HepG2 (cell line): Measurements from ENCODE around the gene SMIM36. TPM values are rescaled to one million over a fixed set of nuclear protein-coding genes. Genes with fewer than 3 reads are reported as not detected.

Source experiments
- ZNF616 ChIP-seq: sonication (generic); formaldehyde crosslinking; IDR thresholded peaks from 2 replicates; pipeline ENCODE4 v1.5.0; 2020; ENCODE audit warnings: low read depth, mild to moderate bottlenecking, missing genetic modification reagents
- ZNF75D ChIP-seq: sonication (generic); formaldehyde crosslinking; IDR thresholded peaks from 2 replicates; pipeline ENCODE4 v1.8.1; 2023; ENCODE audit warnings: missing genetic modification reagents, mild to moderate bottlenecking, borderline replicate concordance
- polyA plus RNA-seq, 8 experiments: library from polyadenylated mRNA; depleted of rRNA in 3 of 8; stranded (reverse) in 7 of 8; unstranded in 1 of 8; fragments of >200 nt; fragmentation: Illumina TruSeq in 4 of 8; extraction: Trizol in 4 of 8; gene quantifications; 2 replicates each; pipeline versions ENCODE4 v1.2.1 to v1.2.3, GENCODE V29; 2011 to 2016; ENCODE audit warnings: low read depth in 4 of 8, missing spikeins in 1 of 8, mixed read lengths in 1 of 8; ENCODE audit not compliant: insufficient read depth in 1 of 8
- total RNA-seq, 5 experiments: library from RNA; depleted of rRNA; stranded (reverse); fragments of >200 nt; fragmentation: Illumina TruSeq; extraction: Trizol; gene quantifications; 2 replicates each; pipeline ENCODE4 v1.2.3, GENCODE V29; 2016; ENCODE audit warnings: low read depth in 1 of 5
- TF ChIP-seq, protein P1 (sequence below): IDR thresholded peaks from 2 replicates; pipeline ENCODE4 v1.6.1; 2012; ENCODE audit warnings: low read length, improper control_type of control experiment
- TF ChIP-seq, protein P2 (sequence below): sonication (generic); formaldehyde crosslinking; IDR thresholded peaks from 2 replicates; pipeline ENCODE4 v1.5.0; 2020; ENCODE audit warnings: mild to moderate bottlenecking, missing genetic modification reagents, borderline replicate concordance
- TF ChIP-seq, protein P3 (sequence below): sonication (generic); formaldehyde crosslinking; IDR thresholded peaks from 2 replicates; pipeline ENCODE4 v1.4.0; 2020; ENCODE audit warnings: mild to moderate bottlenecking, missing genetic modification reagents
- TF ChIP-seq, protein P4 (sequence below): sonication (generic); formaldehyde crosslinking; IDR thresholded peaks from 2 replicates; pipeline ENCODE4 v1.4.0; 2020; ENCODE audit warnings: mild to moderate bottlenecking, missing genetic modification reagents
- TF ChIP-seq, protein P5 (sequence below): sonication (generic); formaldehyde crosslinking; IDR thresholded peaks from 2 replicates; pipeline ENCODE4 v1.4.0; 2020; ENCODE audit warnings: missing genetic modification reagents, borderline replicate concordance

The SMIM36 gene
- total and polyA plus RNA-seq, 2 of the 13 experiments (the other 11 are each of a cell fraction or from before 2014, with no cell fraction given) = not detected

DNA sequence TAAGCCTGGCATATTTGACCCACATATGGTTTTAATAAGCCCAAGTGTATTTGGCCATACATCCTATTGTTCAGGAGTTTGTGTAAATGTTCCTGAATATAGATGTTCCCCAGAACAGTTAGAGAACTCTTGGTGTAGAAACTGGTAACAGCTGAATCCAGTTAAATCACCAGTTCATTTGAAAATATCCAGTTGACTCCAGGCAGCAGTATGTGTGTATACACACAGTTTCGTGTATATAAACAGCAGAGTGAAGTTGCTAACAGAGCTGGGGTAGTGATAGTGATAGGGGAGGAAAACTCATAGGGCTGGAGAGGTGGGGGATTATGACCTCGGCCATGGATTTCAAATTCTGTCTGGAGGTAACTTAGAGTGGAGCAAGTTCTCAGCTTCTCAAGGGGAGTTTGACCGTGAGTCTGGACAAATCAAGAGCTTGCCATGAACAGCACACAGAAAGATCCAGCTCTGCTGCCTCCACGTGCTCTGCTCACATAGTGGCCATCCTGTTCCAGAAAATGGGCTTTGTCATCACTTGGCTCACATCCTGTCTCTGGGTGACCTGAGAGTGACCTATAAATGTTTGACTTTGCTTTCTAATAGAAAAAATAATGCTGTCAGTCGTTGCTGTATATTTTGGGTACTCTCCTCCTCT lies 59.0 kb downstream of the SMIM36 start (continued):
- TF ChIP-seq, protein P1, sequence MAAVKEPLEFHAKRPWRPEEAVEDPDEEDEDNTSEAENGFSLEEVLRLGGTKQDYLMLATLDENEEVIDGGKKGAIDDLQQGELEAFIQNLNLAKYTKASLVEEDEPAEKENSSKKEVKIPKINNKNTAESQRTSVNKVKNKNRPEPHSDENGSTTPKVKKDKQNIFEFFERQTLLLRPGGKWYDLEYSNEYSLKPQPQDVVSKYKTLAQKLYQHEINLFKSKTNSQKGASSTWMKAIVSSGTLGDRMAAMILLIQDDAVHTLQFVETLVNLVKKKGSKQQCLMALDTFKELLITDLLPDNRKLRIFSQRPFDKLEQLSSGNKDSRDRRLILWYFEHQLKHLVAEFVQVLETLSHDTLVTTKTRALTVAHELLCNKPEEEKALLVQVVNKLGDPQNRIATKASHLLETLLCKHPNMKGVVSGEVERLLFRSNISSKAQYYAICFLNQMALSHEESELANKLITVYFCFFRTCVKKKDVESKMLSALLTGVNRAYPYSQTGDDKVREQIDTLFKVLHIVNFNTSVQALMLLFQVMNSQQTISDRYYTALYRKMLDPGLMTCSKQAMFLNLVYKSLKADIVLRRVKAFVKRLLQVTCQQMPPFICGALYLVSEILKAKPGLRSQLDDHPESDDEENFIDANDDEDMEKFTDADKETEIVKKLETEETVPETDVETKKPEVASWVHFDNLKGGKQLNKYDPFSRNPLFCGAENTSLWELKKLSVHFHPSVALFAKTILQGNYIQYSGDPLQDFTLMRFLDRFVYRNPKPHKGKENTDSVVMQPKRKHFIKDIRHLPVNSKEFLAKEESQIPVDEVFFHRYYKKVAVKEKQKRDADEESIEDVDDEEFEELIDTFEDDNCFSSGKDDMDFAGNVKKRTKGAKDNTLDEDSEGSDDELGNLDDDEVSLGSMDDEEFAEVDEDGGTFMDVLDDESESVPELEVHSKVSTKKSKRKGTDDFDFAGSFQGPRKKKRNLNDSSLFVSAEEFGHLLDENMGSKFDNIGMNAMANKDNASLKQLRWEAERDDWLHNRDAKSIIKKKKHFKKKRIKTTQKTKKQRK = no peak
- TF ChIP-seq, protein P2, sequence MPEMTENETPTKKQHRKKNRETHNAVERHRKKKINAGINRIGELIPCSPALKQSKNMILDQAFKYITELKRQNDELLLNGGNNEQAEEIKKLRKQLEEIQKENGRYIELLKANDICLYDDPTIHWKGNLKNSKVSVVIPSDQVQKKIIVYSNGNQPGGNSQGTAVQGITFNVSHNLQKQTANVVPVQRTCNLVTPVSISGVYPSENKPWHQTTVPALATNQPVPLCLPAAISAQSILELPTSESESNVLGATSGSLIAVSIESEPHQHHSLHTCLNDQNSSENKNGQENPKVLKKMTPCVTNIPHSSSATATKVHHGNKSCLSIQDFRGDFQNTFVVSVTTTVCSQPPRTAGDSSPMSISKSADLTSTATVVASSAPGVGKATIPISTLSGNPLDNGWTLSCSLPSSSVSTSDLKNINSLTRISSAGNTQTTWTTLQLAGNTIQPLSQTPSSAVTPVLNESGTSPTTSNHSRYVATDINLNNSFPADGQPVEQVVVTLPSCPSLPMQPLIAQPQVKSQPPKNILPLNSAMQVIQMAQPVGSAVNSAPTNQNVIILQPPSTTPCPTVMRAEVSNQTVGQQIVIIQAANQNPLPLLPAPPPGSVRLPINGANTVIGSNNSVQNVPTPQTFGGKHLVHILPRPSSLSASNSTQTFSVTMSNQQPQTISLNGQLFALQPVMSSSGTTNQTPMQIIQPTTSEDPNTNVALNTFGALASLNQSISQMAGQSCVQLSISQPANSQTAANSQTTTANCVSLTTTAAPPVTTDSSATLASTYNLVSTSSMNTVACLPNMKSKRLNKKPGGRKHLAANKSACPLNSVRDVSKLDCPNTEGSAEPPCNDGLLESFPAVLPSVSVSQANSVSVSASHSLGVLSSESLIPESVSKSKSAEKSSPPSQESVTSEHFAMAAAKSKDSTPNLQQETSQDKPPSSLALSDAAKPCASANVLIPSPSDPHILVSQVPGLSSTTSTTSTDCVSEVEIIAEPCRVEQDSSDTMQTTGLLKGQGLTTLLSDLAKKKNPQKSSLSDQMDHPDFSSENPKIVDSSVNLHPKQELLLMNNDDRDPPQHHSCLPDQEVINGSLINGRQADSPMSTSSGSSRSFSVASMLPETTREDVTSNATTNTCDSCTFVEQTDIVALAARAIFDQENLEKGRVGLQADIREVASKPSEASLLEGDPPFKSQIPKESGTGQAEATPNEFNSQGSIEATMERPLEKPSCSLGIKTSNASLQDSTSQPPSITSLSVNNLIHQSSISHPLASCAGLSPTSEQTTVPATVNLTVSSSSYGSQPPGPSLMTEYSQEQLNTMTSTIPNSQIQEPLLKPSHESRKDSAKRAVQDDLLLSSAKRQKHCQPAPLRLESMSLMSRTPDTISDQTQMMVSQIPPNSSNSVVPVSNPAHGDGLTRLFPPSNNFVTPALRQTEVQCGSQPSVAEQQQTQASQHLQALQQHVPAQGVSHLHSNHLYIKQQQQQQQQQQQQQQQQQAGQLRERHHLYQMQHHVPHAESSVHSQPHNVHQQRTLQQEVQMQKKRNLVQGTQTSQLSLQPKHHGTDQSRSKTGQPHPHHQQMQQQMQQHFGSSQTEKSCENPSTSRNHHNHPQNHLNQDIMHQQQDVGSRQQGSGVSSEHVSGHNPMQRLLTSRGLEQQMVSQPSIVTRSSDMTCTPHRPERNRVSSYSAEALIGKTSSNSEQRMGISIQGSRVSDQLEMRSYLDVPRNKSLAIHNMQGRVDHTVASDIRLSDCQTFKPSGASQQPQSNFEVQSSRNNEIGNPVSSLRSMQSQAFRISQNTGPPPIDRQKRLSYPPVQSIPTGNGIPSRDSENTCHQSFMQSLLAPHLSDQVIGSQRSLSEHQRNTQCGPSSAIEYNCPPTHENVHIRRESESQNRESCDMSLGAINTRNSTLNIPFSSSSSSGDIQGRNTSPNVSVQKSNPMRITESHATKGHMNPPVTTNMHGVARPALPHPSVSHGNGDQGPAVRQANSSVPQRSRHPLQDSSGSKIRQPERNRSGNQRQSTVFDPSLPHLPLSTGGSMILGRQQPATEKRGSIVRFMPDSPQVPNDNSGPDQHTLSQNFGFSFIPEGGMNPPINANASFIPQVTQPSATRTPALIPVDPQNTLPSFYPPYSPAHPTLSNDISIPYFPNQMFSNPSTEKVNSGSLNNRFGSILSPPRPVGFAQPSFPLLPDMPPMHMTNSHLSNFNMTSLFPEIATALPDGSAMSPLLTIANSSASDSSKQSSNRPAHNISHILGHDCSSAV (CRISPR knock-in tag) = no peak
- TF ChIP-seq, protein P3, sequence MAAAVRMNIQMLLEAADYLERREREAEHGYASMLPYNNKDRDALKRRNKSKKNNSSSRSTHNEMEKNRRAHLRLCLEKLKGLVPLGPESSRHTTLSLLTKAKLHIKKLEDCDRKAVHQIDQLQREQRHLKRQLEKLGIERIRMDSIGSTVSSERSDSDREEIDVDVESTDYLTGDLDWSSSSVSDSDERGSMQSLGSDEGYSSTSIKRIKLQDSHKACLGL = no peak
- TF ChIP-seq, protein P4, sequence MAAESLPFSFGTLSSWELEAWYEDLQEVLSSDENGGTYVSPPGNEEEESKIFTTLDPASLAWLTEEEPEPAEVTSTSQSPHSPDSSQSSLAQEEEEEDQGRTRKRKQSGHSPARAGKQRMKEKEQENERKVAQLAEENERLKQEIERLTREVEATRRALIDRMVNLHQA (CRISPR knock-in tag) = no peak
- TF ChIP-seq ZNF75D (no peak), ZNF616 (CRISPR knock-in tag) (no peak)
- TF ChIP-seq, protein P5, sequence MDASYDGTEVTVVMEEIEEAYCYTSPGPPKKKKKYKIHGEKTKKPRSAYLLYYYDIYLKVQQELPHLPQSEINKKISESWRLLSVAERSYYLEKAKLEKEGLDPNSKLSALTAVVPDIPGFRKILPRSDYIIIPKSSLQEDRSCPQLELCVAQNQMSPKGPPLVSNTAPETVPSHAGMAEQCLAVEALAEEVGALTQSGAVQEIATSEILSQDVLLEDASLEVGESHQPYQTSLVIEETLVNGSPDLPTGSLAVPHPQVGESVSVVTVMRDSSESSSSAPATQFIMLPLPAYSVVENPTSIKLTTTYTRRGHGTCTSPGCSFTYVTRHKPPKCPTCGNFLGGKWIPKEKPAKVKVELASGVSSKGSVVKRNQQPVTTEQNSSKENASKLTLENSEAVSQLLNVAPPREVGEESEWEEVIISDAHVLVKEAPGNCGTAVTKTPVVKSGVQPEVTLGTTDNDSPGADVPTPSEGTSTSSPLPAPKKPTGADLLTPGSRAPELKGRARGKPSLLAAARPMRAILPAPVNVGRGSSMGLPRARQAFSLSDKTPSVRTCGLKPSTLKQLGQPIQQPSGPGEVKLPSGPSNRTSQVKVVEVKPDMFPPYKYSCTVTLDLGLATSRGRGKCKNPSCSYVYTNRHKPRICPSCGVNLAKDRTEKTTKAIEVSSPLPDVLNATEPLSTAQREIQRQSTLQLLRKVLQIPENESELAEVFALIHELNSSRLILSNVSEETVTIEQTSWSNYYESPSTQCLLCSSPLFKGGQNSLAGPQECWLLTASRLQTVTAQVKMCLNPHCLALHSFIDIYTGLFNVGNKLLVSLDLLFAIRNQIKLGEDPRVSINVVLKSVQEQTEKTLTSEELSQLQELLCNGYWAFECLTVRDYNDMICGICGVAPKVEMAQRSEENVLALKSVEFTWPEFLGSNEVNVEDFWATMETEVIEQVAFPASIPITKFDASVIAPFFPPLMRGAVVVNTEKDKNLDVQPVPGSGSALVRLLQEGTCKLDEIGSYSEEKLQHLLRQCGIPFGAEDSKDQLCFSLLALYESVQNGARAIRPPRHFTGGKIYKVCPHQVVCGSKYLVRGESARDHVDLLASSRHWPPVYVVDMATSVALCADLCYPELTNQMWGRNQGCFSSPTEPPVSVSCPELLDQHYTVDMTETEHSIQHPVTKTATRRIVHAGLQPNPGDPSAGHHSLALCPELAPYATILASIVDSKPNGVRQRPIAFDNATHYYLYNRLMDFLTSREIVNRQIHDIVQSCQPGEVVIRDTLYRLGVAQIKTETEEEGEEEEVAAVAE = peak; percentile 67; the same call in 1 of the 2 replicates
